CD14-positive monocyte (primary cell): ENCODE results near the gene PYCARD. TPM values are rescaled to one million over a fixed set of nuclear protein-coding genes. Genes with fewer than 3 reads are reported as not detected.
"Not testable (repeated sequence)": the region's sequence is repeated elsewhere in the genome, so short reads cannot be mapped to it uniquely, and the experiment has no call there.

Source experiments
- DNase-seq, 3 donors: peaks; one replicate each; pipeline ENCODE4 v3.0.0-alpha.2; 2011 to 2022
- H2AFZ ChIP-seq: 2 replicates; pipeline ENCODE4 v1.6.0; 2012; ENCODE audit warnings: mild to moderate bottlenecking, low read depth, low read length, inconsistent platforms; ENCODE audit not compliant: insufficient read depth, poor library complexity, severe bottlenecking
- H3K27ac ChIP-seq, 2 donors: 1 replicate in 1 of 2; 2 replicates in 1 of 2; pipeline ENCODE4 v1.5.1; 2012 to 2013; ENCODE audit warnings: low read length in 2 of 2, control low read depth in 1 of 2, inconsistent platforms in 1 of 2, low read depth in 1 of 2, mild to moderate bottlenecking in 1 of 2
- H3K27me3 ChIP-seq, 2 donors: one replicate each; pipeline versions ENCODE4 v1.6.0 to v1.6.1; 2011 to 2013; ENCODE audit warnings: low read length in 2 of 2; ENCODE audit not compliant: control insufficient read depth in 2 of 2, insufficient read depth in 2 of 2
- H3K36me3 ChIP-seq, 2 donors: replicated peaks in 1 of 2; 1 replicate in 1 of 2; 2 replicates in 1 of 2; pipeline versions ENCODE4 v1.5.1 to v1.6.1; 2012 to 2013; ENCODE audit warnings: low read length in 2 of 2, control low read depth in 1 of 2, inconsistent platforms in 1 of 2, mild to moderate bottlenecking in 1 of 2; ENCODE audit not compliant: insufficient read depth in 2 of 2, control insufficient read depth in 1 of 2
- H3K4me1 ChIP-seq, 2 donors: 1 replicate in 1 of 2; 2 replicates in 1 of 2; pipeline versions ENCODE4 v1.5.1 to v1.6.1; 2012 to 2013; ENCODE audit warnings: low read length in 2 of 2, control low read depth in 1 of 2, inconsistent platforms in 1 of 2, mild to moderate bottlenecking in 1 of 2, moderate library complexity in 1 of 2; ENCODE audit not compliant: insufficient read depth in 2 of 2, control insufficient read depth in 1 of 2
- H3K4me2 ChIP-seq: replicated peaks from 2 replicates; pipeline ENCODE3; 2012; ENCODE audit warnings: low read length, moderate library complexity, mild to moderate bottlenecking; ENCODE audit not compliant: poor library complexity, severe bottlenecking; ENCODE audit errors: extremely low read depth
- H3K4me3 ChIP-seq, 3 experiments: fragments of 200-600 bp in 1 of 3; sonication (generic) in 1 of 3; replicated peaks in 1 of 3; 1 replicate in 2 of 3; 2 replicates in 1 of 3; pipeline ENCODE4 v1.5.1; 2011 to 2013; ENCODE audit warnings: low read length in 3 of 3, mild to moderate bottlenecking in 3 of 3, control low read depth in 2 of 3, low read depth in 2 of 3, inconsistent platforms in 1 of 3, moderate library complexity in 1 of 3
- H3K79me2 ChIP-seq: 2 replicates; pipeline ENCODE4 v1.6.0; 2012; ENCODE audit warnings: mild to moderate bottlenecking, control low read depth, inconsistent platforms, low read length, moderate library complexity; ENCODE audit not compliant: insufficient read depth
- H3K9ac ChIP-seq: 2 replicates; pipeline ENCODE4 v1.6.0; 2017; ENCODE audit warnings: low read length, mild to moderate bottlenecking; ENCODE audit not compliant: insufficient read depth, poor library complexity, severe bottlenecking
- H3K9me3 ChIP-seq, 2 donors: replicated peaks in 1 of 2; 1 replicate in 1 of 2; 2 replicates in 1 of 2; pipeline versions ENCODE4 v1.5.1 to v1.6.1; 2012 to 2013; ENCODE audit warnings: low read length in 2 of 2, control low read depth in 1 of 2; ENCODE audit not compliant: control insufficient read depth in 1 of 2, insufficient read depth in 1 of 2
- H4K20me1 ChIP-seq: 2 replicates; pipeline ENCODE4 v1.6.0; 2012; ENCODE audit warnings: mild to moderate bottlenecking, low read length, control low read depth, moderate library complexity; ENCODE audit not compliant: insufficient read depth
- H3K27ac Mint-ChIP-seq, 7 donors: one replicate each; pipeline ENCODE4 v1.8.0; 2020; ENCODE audit warnings: mild to moderate bottlenecking in 7 of 7, mixed read lengths in 7 of 7, moderate library complexity in 6 of 7, inconsistent platforms in 2 of 7
- H3K27me3 Mint-ChIP-seq, 3 donors: one replicate each; pipeline ENCODE4 v1.8.0; 2021 to 2022; ENCODE audit warnings: low read depth in 3 of 3, mild to moderate bottlenecking in 3 of 3, mixed read lengths in 3 of 3, moderate library complexity in 3 of 3, inconsistent platforms in 1 of 3
- H3K36me3 Mint-ChIP-seq, 2 donors: one replicate each; pipeline ENCODE4 v1.8.0; 2020; ENCODE audit warnings: mixed read lengths in 2 of 2, inconsistent platforms in 1 of 2, mild to moderate bottlenecking in 1 of 2
- H3K4me1 Mint-ChIP-seq: one replicate; pipeline ENCODE4 v1.8.0; 2020; ENCODE audit warnings: mild to moderate bottlenecking, mixed read lengths
- H3K4me3 Mint-ChIP-seq, 2 donors: one replicate each; pipeline ENCODE4 v1.8.0; 2020; ENCODE audit warnings: mild to moderate bottlenecking in 2 of 2, mixed read lengths in 2 of 2, moderate library complexity in 1 of 2
- H3K9me3 Mint-ChIP-seq, 7 donors: one replicate each; pipeline ENCODE4 v1.8.0; 2020 to 2022; ENCODE audit warnings: mixed read lengths in 7 of 7, mild to moderate bottlenecking in 6 of 7, moderate library complexity in 6 of 7, inconsistent platforms in 2 of 7
- WGBS: methylation state at CpG from one replicate; pipeline ENCODE4 v1.1.5; 2013; ENCODE audit warnings: missing lambda C conversion rate; ENCODE audit not compliant: insufficient coverage; 5-methylcytosine and 5-hydroxymethylcytosine counted together
- intact Hi-C, 2 donors: fragments of 100-400 bp; cut with micrococcal nuclease; formaldehyde crosslinking; loops; one replicate each; pipeline versions ENCODE4 v1.15.0 to v1.15.1; 2023
- polyA plus RNA-seq, 3 donors: library from polyadenylated mRNA; depleted of rRNA in 1 of 3; unstranded in 2 of 3; stranded (reverse) in 1 of 3; fragments of 300-500 nt in 2 of 3; fragments of >200 nt in 1 of 3; fragmentation: Illumina TruSeq in 2 of 3; gene quantifications; 1 replicate in 2 of 3; 2 replicates in 1 of 3; pipeline ENCODE4 v1.2.3, GENCODE V29; 2012 to 2021
- TF ChIP-seq, protein P1 (sequence below): fragments of 200-600 bp; IDR thresholded peaks from one replicate; pipeline ENCODE4 v1.8.0; 2022; ENCODE audit warnings: antibody characterized with exemption, mild to moderate bottlenecking

The PYCARD gene
- polyA plus RNA-seq, 3 donors, result 214 to 400 (median 374) TPM

DNA sequence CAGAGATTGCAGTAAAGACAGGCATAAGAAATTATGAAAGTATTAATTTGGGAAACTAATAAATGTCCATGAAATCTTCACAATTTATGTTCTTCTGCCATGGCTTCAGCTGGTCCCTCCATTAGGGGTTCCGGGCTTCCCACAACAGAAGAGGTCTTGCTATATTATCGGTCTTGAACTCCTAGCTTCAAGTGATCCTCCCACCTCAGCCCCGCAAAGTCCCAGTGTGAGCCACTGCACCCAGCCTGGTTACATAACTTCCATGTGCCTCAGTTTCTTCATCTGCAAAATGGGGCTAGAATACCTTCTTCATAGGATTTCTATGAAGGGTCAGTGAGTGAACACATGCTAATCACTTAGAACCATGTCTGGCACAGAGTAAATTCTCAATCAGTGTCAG is 43.7 kb upstream of the PYCARD start:
- no peak for DNase-seq
- 100% methylated on average over 3 of the region's 3 CpGs for WGBS
- H3K9me3 ChIP-seq, result no peaks in the 10 kb centered on the region
- no peak overlapping the region for H3K27ac Mint-ChIP-seq
- H3K79me2 ChIP-seq, result no peaks in the 10 kb centered on the region
- H3K27me3 ChIP-seq, result no peaks in the 10 kb centered on the region
- H3K36me3 ChIP-seq, result no peaks in the 10 kb centered on the region
- H3K27ac ChIP-seq, result no peak overlapping the region
- no peaks in the 10 kb centered on the region for H3K27me3 Mint-ChIP-seq
- TF ChIP-seq, protein P1, sequence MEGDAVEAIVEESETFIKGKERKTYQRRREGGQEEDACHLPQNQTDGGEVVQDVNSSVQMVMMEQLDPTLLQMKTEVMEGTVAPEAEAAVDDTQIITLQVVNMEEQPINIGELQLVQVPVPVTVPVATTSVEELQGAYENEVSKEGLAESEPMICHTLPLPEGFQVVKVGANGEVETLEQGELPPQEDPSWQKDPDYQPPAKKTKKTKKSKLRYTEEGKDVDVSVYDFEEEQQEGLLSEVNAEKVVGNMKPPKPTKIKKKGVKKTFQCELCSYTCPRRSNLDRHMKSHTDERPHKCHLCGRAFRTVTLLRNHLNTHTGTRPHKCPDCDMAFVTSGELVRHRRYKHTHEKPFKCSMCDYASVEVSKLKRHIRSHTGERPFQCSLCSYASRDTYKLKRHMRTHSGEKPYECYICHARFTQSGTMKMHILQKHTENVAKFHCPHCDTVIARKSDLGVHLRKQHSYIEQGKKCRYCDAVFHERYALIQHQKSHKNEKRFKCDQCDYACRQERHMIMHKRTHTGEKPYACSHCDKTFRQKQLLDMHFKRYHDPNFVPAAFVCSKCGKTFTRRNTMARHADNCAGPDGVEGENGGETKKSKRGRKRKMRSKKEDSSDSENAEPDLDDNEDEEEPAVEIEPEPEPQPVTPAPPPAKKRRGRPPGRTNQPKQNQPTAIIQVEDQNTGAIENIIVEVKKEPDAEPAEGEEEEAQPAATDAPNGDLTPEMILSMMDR, result no peak
- intact Hi-C loops, result no loop called here
- no peak overlapping the region for H3K4me2 ChIP-seq
- no peaks in the 10 kb centered on the region for H3K36me3 Mint-ChIP-seq
- H3K4me1 ChIP-seq, result peaks cover 37 to 46% of the 10 kb centered on the region in 2 donors
- H2AFZ ChIP-seq, result no peak overlapping the region
- no peak overlapping the region for H3K9ac ChIP-seq
- no peak overlapping the region for H3K4me3 Mint-ChIP-seq
- H3K9me3 Mint-ChIP-seq, result no peaks in the 10 kb centered on the region
- H3K4me3 ChIP-seq, result no peak overlapping the region
- peaks cover 43% of the 10 kb centered on the region for H3K4me1 Mint-ChIP-seq
- no peaks in the 10 kb centered on the region for H4K20me1 ChIP-seq

DNA sequence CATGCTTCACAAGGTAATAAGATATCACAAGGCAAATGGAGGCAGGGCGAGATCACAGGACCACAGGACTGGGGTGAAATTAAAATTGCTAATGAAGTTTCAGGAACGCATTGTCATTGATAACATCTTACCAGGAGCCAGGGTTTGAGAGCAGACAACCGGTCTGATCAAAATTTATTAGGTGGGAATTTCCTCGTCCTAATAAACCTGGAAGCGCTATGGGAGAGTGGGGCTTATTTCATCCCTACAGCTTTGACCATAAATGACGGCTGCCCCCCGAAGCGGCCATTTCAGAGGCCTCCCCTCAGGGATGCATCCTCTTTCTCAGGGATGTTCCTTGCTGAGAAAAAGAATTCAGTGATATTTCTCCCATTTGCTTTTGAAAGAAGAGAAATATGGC is 43.0 kb upstream of the PYCARD start:
- H3K4me3 ChIP-seq, H2AFZ ChIP-seq, H3K9me3 Mint-ChIP-seq, H3K27me3 ChIP-seq, H3K27ac ChIP-seq, H3K9me3 ChIP-seq, H3K79me2 ChIP-seq, H3K36me3 Mint-ChIP-seq, DNase-seq, H3K4me3 Mint-ChIP-seq, H3K4me2 ChIP-seq, H3K9ac ChIP-seq, H3K27me3 Mint-ChIP-seq, H4K20me1 ChIP-seq, H3K36me3 ChIP-seq: not testable (repeated sequence)
- intact Hi-C loops, result loop anchor here in 1 of 2 donors (2.0 kb wide), 1 partner anchor 13 kb away; the partner anchor contains the start of gene ITGAM
- H3K4me1 Mint-ChIP-seq, result peaks cover 45% of the 10 kb centered on the region
- peak overlapping the region in 2 of 7 donors; percentile 54 to 65 for H3K27ac Mint-ChIP-seq
- 94% methylated on average over 2 of the region's 8 CpGs for WGBS
- peaks cover 39 to 50% of the 10 kb centered on the region in 2 donors for H3K4me1 ChIP-seq
